HG02623 (cell line): ENCODE data around the gene MAP3K12.
A peak's percentile ranks its signal among the peaks of the same experiment; 100 is the strongest.

ENCODE experiments used
- ATAC-seq: cut with Tn5 transposase; IDR thresholded peaks from one replicate; pipeline ENCODE4 v1.9.1; 2021; ENCODE audit warnings: moderate library complexity; ENCODE audit not compliant: unreplicated experiment

Gene MAP3K12

GRCh38 chr12:53510181-53510812, 11.0 kb upstream of the MAP3K12 start:
- ATAC-seq = no peak

GRCh38 chr12:53508534-53509170, 9.4 kb upstream of the MAP3K12 start:
- peak; percentile 76 for ATAC-seq

- no peak for ATAC-seq
Measured at GRCh38 chr12:53507603-53507885, 8.3 kb upstream of the MAP3K12 start.

GRCh38 chr12:53506881-53507602, 7.8 kb upstream of the MAP3K12 start, which contains the start of gene NPFF:
TSS of gene NPFF (minus strand) at chr12:53507484. CDS start at chr12:53507474, 10 bp downstream.
- ATAC-seq = no peak

GRCh38 chr12:53506450-53506785, 7.2 kb upstream of the MAP3K12 start:
- no peak for ATAC-seq

- no peak for ATAC-seq
Measured at GRCh38 chr12:53505555-53506449, 6.5 kb upstream of the MAP3K12 start.

GRCh38 chr12:53505086-53505485, 5.8 kb upstream of the MAP3K12 start:
- ATAC-seq = no peak

GRCh38 chr12:53504004-53504920, 5.0 kb upstream of the MAP3K12 start:
- no peak for ATAC-seq

- ATAC-seq = no peak
Measured at GRCh38 chr12:53502983-53503728, 3.9 kb upstream of the MAP3K12 start.

GRCh38 chr12:53502331-53502730, 3.1 kb upstream of the MAP3K12 start:
- no peak for ATAC-seq

GRCh38 chr12:53501615-53502181, 2.4 kb upstream of the MAP3K12 start:
- ATAC-seq = no peak

- ATAC-seq = peak; percentile 67
Measured at GRCh38 chr12:53500776-53501614, 1.7 kb upstream of the MAP3K12 start, which contains the start of gene TARBP2. TSS of gene TARBP2 (plus strand) at chr12:53501283. CDS start at chr12:53501409, 126 bp downstream.

- peak; percentile 51 for ATAC-seq
Measured at GRCh38 chr12:53500142-53500775, 1.0 kb upstream of the MAP3K12 start.

- ATAC-seq = no peak
Measured at GRCh38 chr12:53498235-53498630, 1.0 kb downstream of the MAP3K12 start.

GRCh38 chr12:53497461-53497860, 1.8 kb downstream of the MAP3K12 start:
- ATAC-seq = no peak

- ATAC-seq = no peak
Measured at GRCh38 chr12:53496752-53497032, 2.6 kb downstream of the MAP3K12 start.

GRCh38 chr12:53495903-53496751, 3.1 kb downstream of the MAP3K12 start:
- no peak for ATAC-seq
